HG03175 (cell line): ENCODE measurements around the gene C6.
"Not testable (repeated sequence)": the region's sequence is repeated elsewhere in the genome, so short reads cannot be mapped to it uniquely, and the experiment has no call there.

Experiments used
- ATAC-seq: cut with Tn5 transposase; IDR thresholded peaks from one replicate; pipeline ENCODE4 v1.9.1; 2021; ENCODE audit warnings: mild to moderate bottlenecking, moderate library complexity; ENCODE audit not compliant: unreplicated experiment

Gene C6

GRCh38 chr5:41200506-41200905 lies 12.8 kb downstream of the C6 start:
- no peak for ATAC-seq

- no peak for ATAC-seq
These were observed 13.7 kb downstream of the C6 start for GRCh38 chr5:41199660-41200059.

GRCh38 chr5:41196197-41196596 lies 17.1 kb downstream of the C6 start:
- ATAC-seq = no peak

GRCh38 chr5:41195228-41195627 lies 18.1 kb downstream of the C6 start:
- no peak for ATAC-seq

- ATAC-seq = no peak
These were observed 19.0 kb downstream of the C6 start for GRCh38 chr5:41194339-41194738.

- ATAC-seq = no peak
These were observed 19.7 kb downstream of the C6 start for GRCh38 chr5:41193456-41194205.

GRCh38 chr5:41191249-41191648 lies 22.1 kb downstream of the C6 start:
- ATAC-seq = no peak

- ATAC-seq = no peak
These were observed 27.2 kb downstream of the C6 start for GRCh38 chr5:41186143-41186542.

GRCh38 chr5:41183331-41183730 lies 30.0 kb downstream of the C6 start:
- not testable (repeated sequence) for ATAC-seq

- no peak for ATAC-seq
These were observed 30.7 kb downstream of the C6 start for GRCh38 chr5:41182666-41183065.

GRCh38 chr5:41181691-41182564 lies 31.4 kb downstream of the C6 start:
- ATAC-seq = no peak

GRCh38 chr5:41176952-41177351 lies 36.4 kb downstream of the C6 start:
- ATAC-seq = no peak

- ATAC-seq = no peak
These were observed 41.3 kb downstream of the C6 start for GRCh38 chr5:41172012-41172411.

GRCh38 chr5:41161271-41161670 lies 52.1 kb downstream of the C6 start:
- ATAC-seq = no peak

- ATAC-seq = no peak
These were observed 55.9 kb downstream of the C6 start for GRCh38 chr5:41157272-41157894.

- no peak for ATAC-seq
These were observed 56.6 kb downstream of the C6 start for GRCh38 chr5:41156739-41157138.

- no peak for ATAC-seq
These were observed 58.8 kb downstream of the C6 start for GRCh38 chr5:41154491-41154890.

- no peak for ATAC-seq
These were observed 61.8 kb downstream of the C6 start for GRCh38 chr5:41151564-41151963.

- ATAC-seq = no peak
These were observed 64.9 kb downstream of the C6 start for GRCh38 chr5:41148448-41148847.

- ATAC-seq = no peak
These were observed 68.0 kb downstream of the C6 start for GRCh38 chr5:41145306-41145705.

GRCh38 chr5:41143131-41143901 lies 70.0 kb downstream of the C6 start:
- no peak for ATAC-seq
